C4-2B (cell line): ENCODE data around the gene GABRG3.

ENCODE experiments used
- ZFX ChIP-seq: fragments of 450-650 bp; IDR thresholded peaks from 2 replicates; pipeline ENCODE4 v1.6.1; 2017
- TF ChIP-seq, protein P1 (sequence below): fragments of 450-650 bp; conservative IDR thresholded peaks from 2 replicates; pipeline ENCODE4 v1.5.1; 2017; ENCODE audit warnings: mild to moderate bottlenecking

GRCh38 chr15:27176785-27177406, 205.9 kb downstream of the GABRG3 start:
- TF ChIP-seq, protein P1, sequence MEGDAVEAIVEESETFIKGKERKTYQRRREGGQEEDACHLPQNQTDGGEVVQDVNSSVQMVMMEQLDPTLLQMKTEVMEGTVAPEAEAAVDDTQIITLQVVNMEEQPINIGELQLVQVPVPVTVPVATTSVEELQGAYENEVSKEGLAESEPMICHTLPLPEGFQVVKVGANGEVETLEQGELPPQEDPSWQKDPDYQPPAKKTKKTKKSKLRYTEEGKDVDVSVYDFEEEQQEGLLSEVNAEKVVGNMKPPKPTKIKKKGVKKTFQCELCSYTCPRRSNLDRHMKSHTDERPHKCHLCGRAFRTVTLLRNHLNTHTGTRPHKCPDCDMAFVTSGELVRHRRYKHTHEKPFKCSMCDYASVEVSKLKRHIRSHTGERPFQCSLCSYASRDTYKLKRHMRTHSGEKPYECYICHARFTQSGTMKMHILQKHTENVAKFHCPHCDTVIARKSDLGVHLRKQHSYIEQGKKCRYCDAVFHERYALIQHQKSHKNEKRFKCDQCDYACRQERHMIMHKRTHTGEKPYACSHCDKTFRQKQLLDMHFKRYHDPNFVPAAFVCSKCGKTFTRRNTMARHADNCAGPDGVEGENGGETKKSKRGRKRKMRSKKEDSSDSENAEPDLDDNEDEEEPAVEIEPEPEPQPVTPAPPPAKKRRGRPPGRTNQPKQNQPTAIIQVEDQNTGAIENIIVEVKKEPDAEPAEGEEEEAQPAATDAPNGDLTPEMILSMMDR, result no peak
- TF ChIP-seq ZFX, result no peak
